ENCODE results near the gene RTTN. TPM values are rescaled to one million over a fixed set of nuclear protein-coding genes. Genes with fewer than 3 reads are reported as not detected.

The RTTN gene
- total and polyA plus RNA-seq, 2 of the 13 experiments (the other 11 are each of a cell fraction or from before 2014, with no cell fraction given): 5.4 to 18.7 TPM

GRCh38 chr18:70148039-70148938 is 57.2 kb downstream of the RTTN start:
- Histone ChIP-seq H3K9ac (ENCODE audit: insufficient read depth, low read depth, low read length) (no peak overlapping the region), H2AFZ (ENCODE audit: low read length) (no peak overlapping the region), H3K4me3 (replicated peaks in 1 of 3; ENCODE audit: insufficient read depth in 1 of 3, low read depth in 2 of 3, low read length in 3 of 3) (no peak overlapping the region), H3K4me1 (ENCODE audit: insufficient read depth, low read length) (peaks cover 14% of the 10 kb centered on the region), H3K27ac (ENCODE audit: extremely low read length, insufficient read depth, low read length) (no peak overlapping the region), H3K4me2 (ENCODE audit: low read depth, low read length) (no peak overlapping the region), H3K36me3 (replicated peaks in 1 of 2; ENCODE audit: control insufficient read depth in 1 of 2, insufficient read depth in 2 of 2, low read length in 2 of 2) (peaks cover 1 to 23% of the 10 kb centered on the region in 2 experiments; a peak in 2 of 5 replicates), H3K79me2 (ENCODE audit: insufficient read depth, low read length) (no peaks in the 10 kb centered on the region), H3K9me3 (ENCODE audit: low read length) (no peaks in the 10 kb centered on the region), H4K20me1 (ENCODE audit: insufficient read depth, low read length) (no peaks in the 10 kb centered on the region), H3K27me3 (ENCODE audit: control insufficient read depth in 1 of 2, insufficient read depth in 2 of 2, low read length in 2 of 2) (no peaks in the 10 kb centered on the region)
- ATAC-seq (no peak), DNase-seq (ENCODE audit: low spot score) (no peak), FAIRE-seq (no peak)
- no TSS peak for BruUV-seq (replicated peaks)
- TF ChIP-seq MAFK (conservative IDR thresholded peaks at IDR 0.05 in 1 of 2, IDR thresholded peaks at IDR 0.05 in 1 of 2; ENCODE audit: low read length in 2 of 2) (peak in 1 of 2 experiments; percentile 56; a peak in 2 of 4 replicates), ONECUT2 (CRISPR knock-in tag; IDR thresholded peaks at IDR 0.05) (no peak), JARID2 (CRISPR knock-in tag; IDR thresholded peaks at IDR 0.05; ENCODE audit: insufficient replicate concordance) (no peak), MAFF (IDR thresholded peaks at IDR 0.05; ENCODE audit: low read depth, low read length) (0 out of 2 replicates have a peak, but pooled peaks have one; percentile 24), ADNP (CRISPR knock-in tag; IDR thresholded peaks at IDR 0.05) (no peak)
- WGBS (ENCODE audit: low lambda C conversion rate): 84% methylated on average over 8 of the region's 8 CpGs
- ChIA-PET POLR2A (no interaction called here), CTCF (ENCODE audit: low intra/inter-chr PET ratio, low total read pairs) (no interaction called here)
- in situ Hi-C loops (cut with HindIII; ENCODE audit: extremely low pct_ligation_motif_present, low pct_unique_long_range_greater_than_20kb): no loop called here
- intact Hi-C loops (cut with micrococcal nuclease; ENCODE audit: unreplicated experiment): no loop called here

GRCh38 chr18:70146174-70146573 is 59.3 kb downstream of the RTTN start:
- H3K9me3 ChIP-seq (ENCODE audit: low read length): no peaks in the 10 kb centered on the region
- BruUV-seq (replicated peaks): no TSS peak
- WGBS (ENCODE audit: low lambda C conversion rate): 44% methylated on average over 2 of the region's 2 CpGs
- H3K4me1 ChIP-seq (ENCODE audit: insufficient read depth, low read length): peaks cover 14% of the 10 kb centered on the region
- H3K4me2 ChIP-seq (ENCODE audit: low read depth, low read length): no peak overlapping the region
- ChIA-PET POLR2A (no interaction called here), CTCF (ENCODE audit: low intra/inter-chr PET ratio, low total read pairs) (no interaction called here)
- in situ Hi-C loops (cut with HindIII; ENCODE audit: extremely low pct_ligation_motif_present, low pct_unique_long_range_greater_than_20kb) (no loop called here), intact Hi-C loops (cut with micrococcal nuclease; ENCODE audit: unreplicated experiment) (no loop called here)
- no peaks in the 10 kb centered on the region for H3K27me3 ChIP-seq (ENCODE audit: control insufficient read depth in 1 of 2, insufficient read depth in 2 of 2, low read length in 2 of 2)
- DNase-seq (ENCODE audit: low spot score): peak; percentile 65
- no peak overlapping the region for H2AFZ ChIP-seq (ENCODE audit: low read length)
- peaks cover 1 to 23% of the 10 kb centered on the region in 2 experiments; a peak in 2 of 5 replicates for H3K36me3 ChIP-seq (replicated peaks in 1 of 2; ENCODE audit: control insufficient read depth in 1 of 2, insufficient read depth in 2 of 2, low read length in 2 of 2)
- no peak for FAIRE-seq
- no peaks in the 10 kb centered on the region for H3K79me2 ChIP-seq (ENCODE audit: insufficient read depth, low read length)
- H4K20me1 ChIP-seq (ENCODE audit: insufficient read depth, low read length): no peaks in the 10 kb centered on the region
- no peak overlapping the region for H3K27ac ChIP-seq (ENCODE audit: extremely low read length, insufficient read depth, low read length)
- ATAC-seq: peak; percentile 88
- H3K4me3 ChIP-seq (replicated peaks in 1 of 3; ENCODE audit: insufficient read depth in 1 of 3, low read depth in 2 of 3, low read length in 3 of 3): no peak overlapping the region
- no peak overlapping the region for H3K9ac ChIP-seq (ENCODE audit: insufficient read depth, low read depth, low read length)
- peak; percentile 46; the same call in 1 of the 2 replicates for TF ChIP-seq ZNF609 (CRISPR knock-in tag; IDR thresholded peaks at IDR 0.05; ENCODE audit: borderline replicate concordance)
- TF ChIP-seq ZNF432 (CRISPR knock-in tag; IDR thresholded peaks at IDR 0.05; ENCODE audit: borderline replicate concordance): no peak
- TF ChIP-seq HNF4G (IDR thresholded peaks at IDR 0.05; ENCODE audit: borderline replicate concordance, low read depth, low read length): peak; percentile 46
- TF ChIP-seq HNF4G (CRISPR knock-in tag; IDR thresholded peaks at IDR 0.05; ENCODE audit: borderline replicate concordance, low read depth): no peak
- TF ChIP-seq MBD4 (IDR thresholded peaks at IDR 0.05; ENCODE audit: borderline replicate concordance, low read length): no peak
- peak; percentile 39; the same call in 1 of the 2 replicates for TF ChIP-seq GATAD2A (CRISPR knock-in tag; IDR thresholded peaks at IDR 0.05)
- peak; percentile 49 for TF ChIP-seq HNF4A (CRISPR knock-in tag; IDR thresholded peaks at IDR 0.05)
- peak in 1 of 2 experiments; percentile 52; a peak in 2 of 4 replicates for TF ChIP-seq EP300 (IDR thresholded peaks at IDR 0.05; ENCODE audit: low read depth in 2 of 2, low read length in 2 of 2)
- TF ChIP-seq EP300 (CRISPR knock-in tag; IDR thresholded peaks at IDR 0.05; ENCODE audit: borderline replicate concordance): no peak
